SIG-M5 (cell line): ENCODE results near the gene ERCC8.
"Not testable (repeated sequence)": the region's sequence is repeated elsewhere in the genome, so short reads cannot be mapped to it uniquely, and the experiment has no call there.

Experiments used
- DNase-seq: peaks from one replicate; lab custom pipeline; 2025; lab: John Stamatoyannopoulos, UW

Gene ERCC8

GRCh38 chr5:60916646-60917045 lies 28.2 kb downstream of the ERCC8 start:
- no peak for DNase-seq

DNA sequence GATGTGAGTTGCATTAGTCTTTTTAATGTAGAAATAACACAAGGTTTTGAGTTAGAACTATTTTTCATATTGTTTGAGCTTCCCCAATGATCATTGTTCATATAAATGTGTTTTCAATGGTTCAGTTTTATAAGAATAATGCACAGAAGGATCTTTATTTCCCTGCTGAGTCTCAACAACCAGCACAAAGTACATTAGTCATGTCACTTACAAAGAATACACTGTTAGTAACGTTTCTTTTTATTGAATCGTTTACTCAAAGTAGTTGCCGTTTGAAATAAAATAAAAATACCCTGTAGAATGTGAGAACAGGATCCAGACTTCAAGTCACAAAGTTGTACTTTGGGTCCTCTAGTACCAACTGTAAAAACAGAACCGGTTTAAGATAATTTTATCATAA lies 41.5 kb downstream of the ERCC8 start:
- DNase-seq = no peak

DNA sequence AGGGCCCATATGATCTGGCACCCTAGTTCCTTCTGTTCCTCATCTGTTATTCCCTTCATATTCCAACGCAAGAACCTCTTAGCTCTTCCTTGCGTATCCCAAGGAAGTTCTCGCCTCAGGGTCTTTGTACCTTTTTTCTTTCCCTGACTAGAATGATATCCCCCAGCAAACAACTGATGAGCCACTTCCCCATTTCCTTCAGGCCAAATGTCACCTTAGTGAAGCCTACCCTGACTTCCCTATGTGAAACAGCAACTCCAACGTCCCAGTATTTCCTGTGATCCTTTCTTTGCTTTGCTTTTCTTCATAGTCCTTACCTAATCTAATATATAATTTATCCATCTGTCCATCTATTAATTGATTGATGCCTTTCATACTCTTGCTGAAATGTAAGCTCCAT lies 47.9 kb downstream of the ERCC8 start:
- no peak for DNase-seq

GRCh38 chr5:60893521-60893920 lies 51.3 kb downstream of the ERCC8 start:
- no peak for DNase-seq

- DNase-seq = no peak
Measured at GRCh38 chr5:60891667-60892066, 53.2 kb downstream of the ERCC8 start.

DNA sequence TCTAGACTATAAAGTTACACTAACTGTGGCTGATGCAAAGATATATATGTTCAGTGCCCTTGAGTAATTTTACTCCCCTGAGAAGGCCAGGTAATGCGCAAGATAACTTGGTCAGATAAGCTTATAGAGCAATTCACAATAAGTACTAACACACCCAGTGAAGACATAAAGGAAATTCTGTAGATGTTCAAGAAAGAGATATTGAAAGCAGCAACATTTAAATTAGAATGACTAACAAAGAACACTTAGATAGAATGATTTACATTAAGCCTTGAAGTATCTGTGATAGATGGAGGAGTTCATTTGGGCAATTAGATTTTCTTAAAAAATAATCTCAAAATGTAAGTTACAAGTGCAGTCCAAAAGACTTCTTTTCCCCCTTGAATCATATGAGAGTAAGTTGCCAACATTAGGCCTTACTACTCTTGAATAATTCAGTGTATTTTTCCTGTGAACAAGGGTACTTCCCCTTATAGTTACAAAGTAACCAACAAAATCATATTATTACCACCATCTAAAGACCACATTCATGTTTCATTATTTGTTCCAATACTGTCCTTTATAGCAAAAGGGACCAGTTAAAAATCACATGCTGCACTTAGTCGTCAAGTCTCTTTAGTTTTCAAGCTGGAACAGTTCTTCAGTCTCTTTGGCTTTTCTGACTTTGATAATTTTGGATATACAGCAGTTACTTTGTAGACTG lies 56.4 kb downstream of the ERCC8 start:
- no peak for DNase-seq

DNA sequence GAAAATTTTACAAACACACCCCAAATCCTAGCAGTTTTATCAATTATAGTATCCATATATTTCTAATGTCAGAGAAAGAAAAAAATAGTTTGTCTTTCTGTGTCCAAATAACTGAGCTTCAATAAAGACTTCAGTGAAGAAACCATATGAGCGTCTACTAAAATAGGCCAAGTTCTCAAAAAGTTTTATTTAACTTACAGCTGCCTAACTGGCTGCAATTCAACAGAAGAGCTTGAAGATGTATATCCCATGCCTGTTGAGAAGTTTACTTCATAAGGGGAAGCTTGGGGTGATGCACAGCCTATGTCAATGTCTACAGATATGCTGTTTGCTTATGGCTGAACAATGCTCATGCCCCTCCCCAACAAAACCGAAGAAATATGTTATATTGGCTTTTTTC lies 57.1 kb downstream of the ERCC8 start:
- no peak for DNase-seq

DNA sequence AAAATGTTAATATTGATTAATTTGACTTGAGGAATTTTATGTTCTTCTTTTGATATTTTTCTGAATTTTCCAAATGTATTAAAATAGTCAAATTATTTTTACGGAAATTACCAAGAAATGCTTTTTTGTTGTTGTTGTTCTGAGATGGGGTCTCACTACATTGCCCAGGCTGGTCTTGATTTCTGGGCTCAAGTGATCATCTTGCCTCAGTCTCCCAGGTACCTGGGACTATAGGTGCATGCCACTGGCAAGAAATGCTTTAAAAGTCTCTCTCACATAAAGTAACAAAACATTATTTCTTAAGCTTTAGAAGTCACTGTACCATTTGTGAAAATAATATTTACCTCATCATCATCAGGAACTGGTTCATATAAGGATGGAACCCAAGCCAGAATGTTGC lies 57.8 kb downstream of the ERCC8 start:
- no peak for DNase-seq

- DNase-seq = no peak
Measured at GRCh38 chr5:60886158-60886557, 58.7 kb downstream of the ERCC8 start.

DNA sequence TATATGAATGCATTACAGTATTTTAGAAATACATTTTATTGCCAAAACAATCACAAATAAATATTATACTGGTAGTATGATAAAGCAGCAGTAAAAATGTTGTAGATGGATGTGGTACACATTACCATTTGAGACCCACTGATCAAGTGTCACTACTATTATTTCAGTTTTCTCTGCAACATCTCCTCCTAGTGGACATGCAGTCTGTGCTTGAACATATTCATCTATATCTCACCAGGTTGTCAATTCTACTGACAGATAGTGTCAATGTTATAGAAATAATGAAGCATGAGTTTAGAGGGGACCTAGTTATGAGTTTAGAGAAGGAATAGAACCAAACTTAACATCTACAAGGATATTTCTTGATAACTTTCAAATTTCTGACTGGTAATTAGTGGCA lies 61.6 kb downstream of the ERCC8 start:
- no peak for DNase-seq

DNA sequence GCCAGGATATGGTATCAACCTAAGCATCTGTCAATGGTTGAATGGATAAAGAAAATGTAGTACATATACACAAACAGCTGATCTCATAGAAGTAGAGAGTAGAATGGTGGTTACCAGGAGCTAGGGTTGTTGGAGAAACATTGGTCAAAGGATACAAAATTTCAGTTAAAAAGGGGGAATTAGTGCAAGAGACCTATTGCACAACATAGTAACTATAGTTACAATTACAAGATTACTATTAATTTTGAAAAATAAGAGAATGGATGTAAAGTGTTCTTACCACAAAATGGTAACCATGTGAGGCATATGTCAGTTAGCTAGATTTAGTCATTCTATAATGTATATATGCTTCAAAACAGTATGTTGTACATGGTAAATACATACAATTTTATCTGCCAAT lies 72.0 kb downstream of the ERCC8 start:
- no peak for DNase-seq

- no peak for DNase-seq
Measured at GRCh38 chr5:60870857-60871256, 74.0 kb downstream of the ERCC8 start.

DNA sequence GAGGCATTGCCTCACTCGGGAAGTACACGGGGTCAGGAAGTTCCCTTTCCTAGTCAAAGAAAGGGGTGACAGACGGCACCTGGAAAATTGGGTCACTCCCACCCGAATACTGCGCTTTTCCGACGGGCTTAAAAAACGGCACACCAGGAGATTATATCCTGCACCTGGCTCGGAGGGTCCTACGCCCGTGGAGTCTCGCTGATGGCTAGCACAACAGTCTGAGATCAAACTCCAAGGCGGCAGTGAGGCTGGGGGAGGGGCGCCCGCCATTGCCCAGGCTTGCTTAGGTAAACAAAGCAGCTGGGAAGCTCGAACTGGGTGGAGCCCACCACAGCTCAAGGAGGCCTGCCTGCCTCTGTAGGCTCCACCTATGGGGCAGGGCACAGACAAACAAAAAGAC lies 84.3 kb downstream of the ERCC8 start:
- not testable (repeated sequence) for DNase-seq

GRCh38 chr5:60856066-60856465 lies 88.8 kb downstream of the ERCC8 start:
- DNase-seq = no peak

DNA sequence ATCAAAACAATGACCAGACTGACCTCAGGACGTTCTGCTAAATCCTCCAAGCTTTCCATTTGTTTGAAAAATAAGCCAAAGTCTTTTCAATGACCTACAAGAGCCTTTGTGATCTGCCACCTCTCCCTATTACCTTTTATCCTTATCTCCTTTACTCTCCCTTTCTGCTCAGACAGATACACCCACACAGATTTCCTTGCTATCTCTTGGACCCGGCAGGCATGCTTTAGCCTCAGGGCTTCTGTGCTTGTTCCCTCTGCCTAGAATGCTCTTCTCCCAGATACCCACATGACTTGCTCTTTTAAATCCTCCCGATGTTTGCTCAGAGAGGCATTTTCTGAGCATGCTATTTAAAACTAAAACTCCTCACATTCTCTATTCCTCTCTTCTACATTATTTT lies 91.9 kb downstream of the ERCC8 start:
- DNase-seq = no peak

GRCh38 chr5:60852317-60852716 lies 92.6 kb downstream of the ERCC8 start:
- no peak for DNase-seq

DNA sequence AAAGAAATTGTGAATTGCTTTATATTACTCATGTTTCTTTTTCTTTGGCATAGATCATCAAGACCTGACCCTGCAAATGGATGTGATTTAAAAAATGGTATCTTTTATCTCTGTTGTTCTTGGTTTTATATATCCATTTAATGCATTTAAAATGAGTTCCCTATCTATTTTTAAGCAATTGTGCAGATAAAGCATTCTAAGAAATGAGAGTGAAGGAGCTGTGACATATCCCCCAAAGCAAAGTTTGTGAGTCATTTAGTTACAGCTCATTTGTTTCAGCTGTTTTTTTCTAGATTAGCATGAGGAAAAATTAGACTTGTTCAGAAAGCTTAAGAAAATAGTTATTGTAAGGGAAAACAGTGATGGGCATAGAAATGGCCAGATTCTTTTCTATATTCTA lies 93.2 kb downstream of the ERCC8 start:
- DNase-seq = no peak

GRCh38 chr5:60846298-60846697 lies 98.6 kb downstream of the ERCC8 start:
- DNase-seq = no peak

GRCh38 chr5:60843936-60844905 lies 100.6 kb downstream of the ERCC8 start, which contains the start of gene ELOVL7:
Gene ELOVL7, minus strand, starts transcription at chr5:60844269. Its CDS starts 56,872 bp downstream, at chr5:60787397.
- no peak for DNase-seq

DNA sequence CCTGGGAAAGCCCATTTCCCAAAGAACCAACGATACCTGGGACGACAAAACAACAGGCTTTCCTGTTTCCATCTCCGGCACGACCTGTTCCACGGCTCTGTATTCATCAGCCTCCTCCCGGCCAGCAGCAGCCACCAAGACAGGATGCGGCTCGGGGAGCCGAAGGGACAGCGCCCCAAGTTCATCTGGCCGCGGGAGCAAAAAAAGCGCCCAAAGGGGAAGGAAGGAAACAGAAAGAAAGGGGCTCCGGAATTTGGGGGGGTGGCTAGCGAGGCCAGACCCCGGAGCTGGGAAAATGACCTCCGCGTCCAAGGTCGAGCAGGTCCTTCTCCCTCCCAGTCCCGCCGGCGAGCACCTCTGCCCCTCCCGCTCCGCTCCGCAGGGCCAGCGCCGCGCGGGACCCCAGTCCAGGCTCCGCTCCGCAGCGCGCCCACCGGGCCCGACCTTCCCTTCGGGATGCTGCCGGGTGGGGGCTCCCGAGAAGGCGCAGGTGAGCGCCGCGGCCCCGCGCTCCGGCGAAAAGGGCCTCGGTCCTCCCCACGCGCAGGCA lies 101.4 kb downstream of the ERCC8 start:
- DNase-seq = no peak

DNA sequence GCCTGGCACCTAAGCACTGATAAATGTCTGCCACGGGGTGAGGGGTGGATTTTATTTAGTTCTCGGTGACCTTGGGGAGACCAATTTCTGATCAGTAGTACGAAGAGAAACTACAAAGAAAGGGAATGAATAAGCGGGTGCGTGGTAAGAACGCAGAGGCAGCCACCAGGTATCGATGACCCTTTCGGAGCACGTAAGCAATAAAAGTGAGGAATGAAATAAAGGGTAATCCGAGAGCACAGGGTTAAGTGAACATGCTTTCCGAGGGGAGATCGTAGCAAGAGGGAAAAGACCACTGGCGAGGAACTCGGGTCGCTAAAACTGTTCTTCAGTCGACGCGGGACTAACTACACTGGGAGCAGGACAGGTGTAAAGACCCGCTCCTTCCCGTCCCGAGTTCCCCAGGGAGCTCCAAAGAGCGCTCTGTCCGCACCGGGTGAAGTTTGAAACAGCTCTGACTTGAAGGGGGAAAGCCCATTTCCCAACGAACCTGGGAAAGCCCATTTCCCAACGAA lies 101.9 kb downstream of the ERCC8 start:
- no peak for DNase-seq

DNA sequence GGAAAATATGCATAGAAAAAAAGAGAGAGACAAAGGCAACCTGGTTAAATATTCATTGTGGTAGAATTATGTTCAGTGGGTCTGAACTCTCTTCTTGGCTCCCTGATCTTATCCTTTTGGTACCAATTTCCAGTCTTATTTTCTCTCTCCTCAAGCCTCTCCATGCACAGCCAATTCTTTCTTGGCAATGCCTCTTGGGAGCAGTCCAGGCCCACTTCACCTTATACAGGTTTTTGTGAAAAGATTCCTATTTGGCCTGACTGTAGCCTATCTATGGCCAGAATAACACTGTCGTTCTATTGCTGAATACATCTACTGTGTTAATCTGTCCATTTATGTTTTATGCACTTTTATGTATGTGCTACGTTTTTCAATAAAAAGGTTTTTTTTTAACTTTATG lies 103.5 kb downstream of the ERCC8 start:
- DNase-seq = no peak

GRCh38 chr5:60836131-60836530 lies 108.7 kb downstream of the ERCC8 start:
- DNase-seq = no peak
